GM13977 (cell line): ENCODE results near the gene C19orf85.

ENCODE experiments used
- DNase-seq: peaks from one replicate; pipeline ENCODE4 v3.0.0; 2012; ENCODE audit warnings: low spot score
- CTCF ChIP-seq: IDR thresholded peaks from 2 replicates; pipeline ENCODE4 v1.5.1; 2012; ENCODE audit warnings: mild to moderate bottlenecking, control low read depth; ENCODE audit not compliant: insufficient read depth; ENCODE audit errors: extremely low read depth, missing control alignments
- in situ Hi-C: fragments of 300-500 bp; cut with MboI; formaldehyde crosslinking; loops from one replicate; pipeline ENCODE4 v1.12.0; 2022; ENCODE audit warnings: low sequenced_read_pairs, low pct_unique_long_range_greater_than_20kb, mixed read lengths, inconsistent platforms; ENCODE audit not compliant: unreplicated experiment

Gene C19orf85

DNA sequence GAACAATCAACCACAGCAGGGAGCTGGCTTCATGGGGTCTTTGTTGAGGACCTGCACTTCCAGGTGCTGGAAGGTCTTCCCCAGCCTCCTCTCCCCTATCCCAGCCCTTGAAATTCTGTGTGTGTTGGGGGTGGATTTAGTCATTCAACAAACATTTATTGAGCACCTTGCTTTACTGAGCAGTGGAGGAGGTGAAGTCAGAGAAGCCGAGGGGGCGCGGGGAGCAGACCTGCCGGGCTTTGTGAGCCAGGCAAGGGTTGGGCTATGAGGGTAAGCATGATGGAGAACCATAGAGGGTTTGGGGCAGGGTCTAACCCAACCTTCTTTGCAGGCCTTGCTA, 3.5 kb upstream of the C19orf85 start:
- no peak for TF ChIP-seq CTCF
- in situ Hi-C loops: no loop called here
- DNase-seq: no peak

- in situ Hi-C loops: no loop called here
- TF ChIP-seq CTCF: peak; percentile 96
- DNase-seq: peak; percentile 89
Measured at GRCh38 chr19:55467236-55468053, 2.9 kb upstream of the C19orf85 start.

DNA sequence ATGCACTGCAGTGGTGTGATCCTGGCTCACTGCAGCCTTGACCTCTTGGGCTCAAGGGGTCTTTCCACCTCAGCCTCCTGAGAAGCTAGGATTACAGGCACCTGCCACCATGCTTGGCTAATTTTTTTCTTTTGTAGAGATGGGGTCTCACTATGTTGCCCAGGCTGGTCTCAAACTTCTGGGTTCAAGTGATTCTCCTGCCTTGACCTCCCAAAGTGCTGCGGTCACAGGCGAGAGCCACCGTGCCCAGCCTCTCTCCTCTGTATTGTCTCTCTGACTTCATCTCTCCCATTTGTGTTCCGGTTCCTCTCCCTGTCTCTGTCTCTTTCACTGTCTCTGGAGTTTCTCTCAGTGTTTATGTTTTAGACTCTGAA, 1.7 kb upstream of the C19orf85 start:
- in situ Hi-C loops: no loop called here
- TF ChIP-seq CTCF: no peak

GRCh38 chr19:55465460-55466240, 1.1 kb upstream of the C19orf85 start:
- DNase-seq: no peak
- in situ Hi-C loops: no loop called here
- no peak for TF ChIP-seq CTCF

More for the DNA sequence above, 1.7 kb upstream of the C19orf85 start:
- no peak for DNase-seq

DNA sequence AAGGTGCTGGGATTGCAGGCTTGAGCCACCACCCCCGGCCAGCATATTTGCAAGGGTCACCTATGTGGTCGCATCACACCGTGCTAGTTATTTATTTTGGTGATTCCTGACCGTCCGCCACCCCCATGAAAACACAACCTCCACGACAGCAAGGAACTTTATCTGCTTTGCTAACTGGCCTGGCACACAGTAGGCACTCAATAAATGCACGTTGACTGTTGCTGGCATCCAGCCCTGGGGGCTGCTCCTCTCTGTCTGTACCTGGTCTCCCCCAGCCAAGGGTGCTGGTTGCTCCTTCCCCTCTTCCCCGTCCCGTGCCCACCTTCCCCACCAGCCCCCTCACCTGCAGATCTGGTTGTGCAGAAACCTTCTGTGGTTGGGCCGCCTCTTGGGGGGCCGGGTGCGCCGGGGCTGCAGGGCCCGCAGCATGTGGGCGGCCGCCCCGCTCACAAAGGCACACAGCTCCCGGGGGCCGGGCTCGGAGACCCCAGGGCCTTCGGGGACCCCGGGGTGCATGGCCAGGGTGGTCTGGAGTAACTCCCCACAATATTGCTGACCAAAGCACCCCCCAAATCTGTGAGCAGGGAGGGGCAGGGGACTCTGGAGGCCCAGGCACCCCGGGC, 401 bp downstream of the C19orf85 start:
- no peak for DNase-seq
- TF ChIP-seq CTCF: no peak
- in situ Hi-C loops: no loop called here

GRCh38 chr19:55463583-55464031, 944 bp downstream of the C19orf85 start:
- in situ Hi-C loops: no loop called here
- TF ChIP-seq CTCF: no peak
- no peak for DNase-seq
